ENCODE data around the gene LOXL1. TPM values are rescaled to one million over a fixed set of nuclear protein-coding genes. Genes with fewer than 3 reads are reported as not detected.

LOXL1 gene
- total and polyA plus RNA-seq, 2 of the 13 experiments (the other 11 are each of a cell fraction or from before 2014, with no cell fraction given): 0.51 to 1.3 TPM

DNA sequence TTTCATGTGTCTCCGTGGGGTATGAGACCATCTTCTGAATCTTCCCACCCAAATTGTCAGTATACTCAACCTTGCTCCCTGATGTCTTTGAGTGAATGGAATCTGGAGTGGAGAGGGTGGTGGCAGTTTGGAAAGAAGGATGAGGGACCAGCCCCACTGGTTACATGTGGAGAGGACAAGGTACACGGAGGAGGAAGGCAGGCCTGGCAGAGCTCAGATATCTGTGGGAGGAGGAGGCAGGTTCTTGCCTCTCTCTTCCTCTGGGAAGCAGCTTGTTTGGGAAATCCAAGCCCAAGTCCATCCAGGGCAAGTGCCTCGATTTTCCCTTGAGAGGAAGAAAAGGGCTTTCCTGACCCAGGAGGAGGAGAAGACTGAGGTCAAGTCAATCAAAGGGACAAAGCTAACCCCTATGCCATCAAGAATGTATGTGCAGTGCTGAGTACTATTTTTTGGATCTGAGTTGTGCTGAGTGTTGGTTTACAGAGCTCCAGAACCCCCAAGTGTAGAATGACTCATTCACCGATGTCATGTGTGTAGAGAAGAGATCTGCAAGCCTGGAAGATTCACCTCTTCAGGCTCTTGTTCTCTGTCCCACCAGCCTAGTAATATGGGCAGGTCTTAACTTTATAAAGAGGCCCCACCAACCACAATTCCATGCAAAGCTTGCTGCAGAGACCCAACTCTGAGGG lies 19.8 kb upstream of the LOXL1 start (continued):
- TF ChIP-seq, protein P1, sequence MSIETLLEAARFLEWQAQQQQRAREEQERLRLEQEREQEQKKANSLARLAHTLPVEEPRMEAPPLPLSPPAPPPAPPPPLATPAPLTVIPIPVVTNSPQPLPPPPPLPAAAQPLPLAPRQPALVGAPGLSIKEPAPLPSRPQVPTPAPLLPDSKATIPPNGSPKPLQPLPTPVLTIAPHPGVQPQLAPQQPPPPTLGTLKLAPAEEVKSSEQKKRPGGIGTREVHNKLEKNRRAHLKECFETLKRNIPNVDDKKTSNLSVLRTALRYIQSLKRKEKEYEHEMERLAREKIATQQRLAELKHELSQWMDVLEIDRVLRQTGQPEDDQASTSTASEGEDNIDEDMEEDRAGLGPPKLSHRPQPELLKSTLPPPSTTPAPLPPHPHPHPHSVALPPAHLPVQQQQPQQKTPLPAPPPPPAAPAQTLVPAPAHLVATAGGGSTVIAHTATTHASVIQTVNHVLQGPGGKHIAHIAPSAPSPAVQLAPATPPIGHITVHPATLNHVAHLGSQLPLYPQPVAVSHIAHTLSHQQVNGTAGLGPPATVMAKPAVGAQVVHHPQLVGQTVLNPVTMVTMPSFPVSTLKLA (IDR thresholded peaks at IDR 0.05): no peak
- TF ChIP-seq, protein P2, sequence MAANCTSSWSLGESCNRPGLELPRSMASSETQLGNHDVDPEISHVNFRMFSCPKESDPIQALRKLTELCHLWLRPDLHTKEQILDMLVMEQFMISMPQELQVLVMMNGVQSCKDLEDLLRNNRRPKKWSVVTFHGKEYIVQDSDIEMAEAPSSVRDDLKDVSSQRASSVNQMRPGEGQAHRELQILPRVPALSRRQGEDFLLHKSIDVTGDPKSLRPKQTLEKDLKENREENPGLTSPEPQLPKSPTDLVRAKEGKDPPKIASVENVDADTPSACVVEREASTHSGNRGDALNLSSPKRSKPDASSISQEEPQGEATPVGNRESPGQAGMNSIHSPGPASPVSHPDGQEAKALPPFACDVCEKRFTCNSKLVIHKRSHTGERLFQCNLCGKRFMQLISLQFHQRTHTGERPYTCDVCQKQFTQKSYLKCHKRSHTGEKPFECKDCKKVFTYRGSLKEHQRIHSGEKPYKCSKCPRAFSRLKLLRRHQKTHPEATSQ (CRISPR knock-in tag; IDR thresholded peaks at IDR 0.05; ENCODE audit: borderline replicate concordance): no peak
- TF ChIP-seq, protein P3, sequence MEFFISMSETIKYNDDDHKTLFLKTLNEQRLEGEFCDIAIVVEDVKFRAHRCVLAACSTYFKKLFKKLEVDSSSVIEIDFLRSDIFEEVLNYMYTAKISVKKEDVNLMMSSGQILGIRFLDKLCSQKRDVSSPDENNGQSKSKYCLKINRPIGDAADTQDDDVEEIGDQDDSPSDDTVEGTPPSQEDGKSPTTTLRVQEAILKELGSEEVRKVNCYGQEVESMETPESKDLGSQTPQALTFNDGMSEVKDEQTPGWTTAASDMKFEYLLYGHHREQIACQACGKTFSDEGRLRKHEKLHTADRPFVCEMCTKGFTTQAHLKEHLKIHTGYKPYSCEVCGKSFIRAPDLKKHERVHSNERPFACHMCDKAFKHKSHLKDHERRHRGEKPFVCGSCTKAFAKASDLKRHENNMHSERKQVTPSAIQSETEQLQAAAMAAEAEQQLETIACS (CRISPR knock-in tag; IDR thresholded peaks at IDR 0.05): no peak
- TF ChIP-seq, protein P4, sequence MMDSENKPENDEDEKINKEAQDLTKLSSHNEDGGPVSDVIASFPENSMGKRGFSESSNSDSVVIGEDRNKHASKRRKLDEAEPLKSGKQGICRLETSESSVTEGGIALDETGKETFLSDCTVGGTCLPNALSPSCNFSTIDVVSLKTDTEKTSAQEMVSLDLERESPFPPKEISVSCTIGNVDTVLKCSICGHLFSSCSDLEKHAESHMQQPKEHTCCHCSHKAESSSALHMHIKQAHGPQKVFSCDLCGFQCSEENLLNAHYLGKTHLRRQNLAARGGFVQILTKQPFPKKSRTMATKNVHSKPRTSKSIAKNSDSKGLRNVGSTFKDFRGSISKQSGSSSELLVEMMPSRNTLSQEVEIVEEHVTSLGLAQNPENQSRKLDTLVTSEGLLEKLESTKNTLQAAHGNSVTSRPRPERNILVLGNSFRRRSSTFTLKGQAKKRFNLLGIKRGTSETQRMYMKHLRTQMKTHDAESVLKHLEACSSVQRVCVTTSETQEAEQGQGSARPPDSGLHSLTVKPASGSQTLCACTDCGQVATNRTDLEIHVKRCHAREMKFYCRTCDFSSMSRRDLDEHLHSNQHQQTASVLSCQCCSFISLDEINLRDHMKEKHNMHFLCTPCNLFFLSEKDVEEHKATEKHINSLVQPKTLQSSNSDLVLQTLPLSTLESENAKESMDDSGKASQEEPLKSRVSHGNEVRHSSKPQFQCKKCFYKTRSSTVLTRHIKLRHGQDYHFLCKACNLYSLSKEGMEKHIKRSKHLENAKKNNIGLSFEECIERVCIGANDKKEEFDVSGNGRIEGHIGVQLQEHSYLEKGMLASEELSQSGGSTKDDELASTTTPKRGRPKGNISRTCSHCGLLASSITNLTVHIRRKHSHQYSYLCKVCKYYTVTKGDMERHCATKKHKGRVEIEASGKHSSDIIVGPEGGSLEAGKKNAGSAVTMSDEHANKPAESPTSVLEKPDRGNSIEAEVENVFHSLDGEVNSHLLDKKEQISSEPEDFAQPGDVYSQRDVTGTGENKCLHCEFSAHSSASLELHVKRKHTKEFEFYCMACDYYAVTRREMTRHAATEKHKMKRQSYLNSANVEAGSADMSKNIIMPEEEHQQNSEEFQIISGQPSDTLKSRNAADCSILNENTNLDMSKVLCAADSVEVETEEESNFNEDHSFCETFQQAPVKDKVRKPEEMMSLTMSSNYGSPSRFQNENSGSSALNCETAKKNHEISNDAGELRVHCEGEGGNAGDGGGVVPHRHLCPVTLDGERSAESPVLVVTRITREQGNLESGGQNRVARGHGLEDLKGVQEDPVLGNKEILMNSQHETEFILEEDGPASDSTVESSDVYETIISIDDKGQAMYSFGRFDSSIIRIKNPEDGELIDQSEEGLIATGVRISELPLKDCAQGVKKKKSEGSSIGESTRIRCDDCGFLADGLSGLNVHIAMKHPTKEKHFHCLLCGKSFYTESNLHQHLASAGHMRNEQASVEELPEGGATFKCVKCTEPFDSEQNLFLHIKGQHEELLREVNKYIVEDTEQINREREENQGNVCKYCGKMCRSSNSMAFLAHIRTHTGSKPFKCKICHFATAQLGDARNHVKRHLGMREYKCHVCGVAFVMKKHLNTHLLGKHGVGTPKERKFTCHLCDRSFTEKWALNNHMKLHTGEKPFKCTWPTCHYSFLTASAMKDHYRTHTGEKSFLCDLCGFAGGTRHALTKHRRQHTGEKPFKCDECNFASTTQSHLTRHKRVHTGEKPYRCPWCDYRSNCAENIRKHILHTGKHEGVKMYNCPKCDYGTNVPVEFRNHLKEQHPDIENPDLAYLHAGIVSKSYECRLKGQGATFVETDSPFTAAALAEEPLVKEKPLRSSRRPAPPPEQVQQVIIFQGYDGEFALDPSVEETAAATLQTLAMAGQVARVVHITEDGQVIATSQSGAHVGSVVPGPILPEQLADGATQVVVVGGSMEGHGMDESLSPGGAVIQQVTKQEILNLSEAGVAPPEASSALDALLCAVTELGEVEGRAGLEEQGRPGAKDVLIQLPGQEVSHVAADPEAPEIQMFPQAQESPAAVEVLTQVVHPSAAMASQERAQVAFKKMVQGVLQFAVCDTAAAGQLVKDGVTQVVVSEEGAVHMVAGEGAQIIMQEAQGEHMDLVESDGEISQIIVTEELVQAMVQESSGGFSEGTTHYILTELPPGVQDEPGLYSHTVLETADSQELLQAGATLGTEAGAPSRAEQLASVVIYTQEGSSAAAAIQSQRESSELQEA (CRISPR knock-in tag; IDR thresholded peaks at IDR 0.05; ENCODE audit: not compliant biosample characterization): no peak
- TF ChIP-seq, protein P5, sequence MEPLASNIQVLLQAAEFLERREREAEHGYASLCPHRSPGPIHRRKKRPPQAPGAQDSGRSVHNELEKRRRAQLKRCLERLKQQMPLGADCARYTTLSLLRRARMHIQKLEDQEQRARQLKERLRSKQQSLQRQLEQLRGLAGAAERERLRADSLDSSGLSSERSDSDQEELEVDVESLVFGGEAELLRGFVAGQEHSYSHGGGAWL (CRISPR knock-in tag; IDR thresholded peaks at IDR 0.05): no peak
- TF ChIP-seq REXO4 (CRISPR knock-in tag; IDR thresholded peaks at IDR 0.05; ENCODE audit: borderline replicate concordance): no peak
- TF ChIP-seq, protein P6, sequence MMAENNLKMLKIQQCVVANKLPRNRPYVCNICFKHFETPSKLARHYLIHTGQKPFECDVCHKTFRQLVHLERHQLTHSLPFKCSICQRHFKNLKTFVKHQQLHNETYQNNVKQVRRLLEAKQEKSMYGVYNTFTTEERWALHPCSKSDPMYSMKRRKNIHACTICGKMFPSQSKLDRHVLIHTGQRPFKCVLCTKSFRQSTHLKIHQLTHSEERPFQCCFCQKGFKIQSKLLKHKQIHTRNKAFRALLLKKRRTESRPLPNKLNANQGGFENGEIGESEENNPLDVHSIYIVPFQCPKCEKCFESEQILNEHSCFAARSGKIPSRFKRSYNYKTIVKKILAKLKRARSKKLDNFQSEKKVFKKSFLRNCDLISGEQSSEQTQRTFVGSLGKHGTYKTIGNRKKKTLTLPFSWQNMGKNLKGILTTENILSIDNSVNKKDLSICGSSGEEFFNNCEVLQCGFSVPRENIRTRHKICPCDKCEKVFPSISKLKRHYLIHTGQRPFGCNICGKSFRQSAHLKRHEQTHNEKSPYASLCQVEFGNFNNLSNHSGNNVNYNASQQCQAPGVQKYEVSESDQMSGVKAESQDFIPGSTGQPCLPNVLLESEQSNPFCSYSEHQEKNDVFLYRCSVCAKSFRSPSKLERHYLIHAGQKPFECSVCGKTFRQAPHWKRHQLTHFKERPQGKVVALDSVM (CRISPR knock-in tag; IDR thresholded peaks at IDR 0.05): no peak
